K562 (cell line): ENCODE results near the gene OXSR1. TPM values are rescaled to one million over a fixed set of nuclear protein-coding genes. Genes with fewer than 3 reads are reported as not detected.
A peak's percentile ranks its signal among the peaks of the same experiment; 100 is the strongest.

Experiments used
- ATAC-seq: fragments of 200-7000 bp; cut with Tn5 transposase; 3 replicates; pipeline ENCODE4 v1.9.1; 2020; ENCODE audit warnings: moderate library complexity
- BruUV-seq: library from RNA; stranded (reverse); fragments of 400-500 nt; replicated peaks from 2 replicates; lab custom pipeline; 2021; lab: Mats Ljungman, UMichigan
- CTCF ChIA-PET: fragments of 300-600 bp; formaldehyde crosslinking; extraction: SDS; loops from one replicate; lab custom pipeline; 2021; ENCODE audit warnings: low intra/inter-chr PET ratio; lab: Yijun Ruan, JAX
- POLR2A ChIA-PET: fragments of 300-600, 350-650 bp; sonication (Branson Sonifier 250); formaldehyde crosslinking; extraction: SDS; loops from one replicate; lab custom pipeline; 2021; ENCODE audit warnings: antibody characterized with exemption, inconsistent platforms; lab: Yijun Ruan, JAX
- DNase-seq, 4 experiments: peaks; one replicate each; pipeline versions ENCODE4 v3.0.0 to v3.0.0-alpha.2; 2011 to 2018; ENCODE audit warnings: low spot score in 3 of 4, mixed read lengths in 3 of 4; ENCODE audit errors: extremely low read depth in 1 of 4
- FAIRE-seq: peaks from 2 replicates; lab custom pipeline; 2011; peaks lifted over from hg19 to GRCh38; lab: Jason Lieb, UNC
- H2AFZ ChIP-seq: 2 replicates; pipeline ENCODE4 v1.6.0; 2011; ENCODE audit warnings: low read depth, low read length, control low read depth, inconsistent platforms
- H3K27ac ChIP-seq: fragments of 200-600 bp; 3 replicates; pipeline ENCODE4 v1.8.0; 2011; ENCODE audit warnings: low read depth, mild to moderate bottlenecking, control low read depth, inconsistent platforms, low read length, moderate library complexity, mixed read lengths; ENCODE audit errors: extremely low read depth
- H3K27me3 ChIP-seq, 2 experiments: fragments of 300-600 bp in 1 of 2; 2 replicates in 1 of 2; 3 replicates in 1 of 2; pipeline versions ENCODE4 v1.6.0 to v1.8.0; 2011; ENCODE audit warnings: inconsistent platforms in 2 of 2, low read length in 2 of 2, mild to moderate bottlenecking in 1 of 2, mixed read lengths in 1 of 2, moderate library complexity in 1 of 2; ENCODE audit not compliant: control insufficient read depth in 2 of 2, insufficient read depth in 2 of 2
- H3K36me3 ChIP-seq: fragments of 300-600 bp; 3 replicates; pipeline ENCODE4 v1.8.0; 2011; ENCODE audit warnings: mild to moderate bottlenecking, low read length, inconsistent platforms; ENCODE audit not compliant: control insufficient read depth, insufficient read depth
- H3K4me1 ChIP-seq, 2 experiments: fragments of 200-600 bp in 1 of 2; replicated peaks in 1 of 2; 2 replicates in 1 of 2; 3 replicates in 1 of 2; pipeline versions ENCODE4 v1.5.1 to v1.8.0; 2011; ENCODE audit warnings: inconsistent platforms in 2 of 2, low read length in 2 of 2, mild to moderate bottlenecking in 1 of 2, mixed read lengths in 1 of 2, moderate library complexity in 1 of 2; ENCODE audit not compliant: control insufficient read depth in 2 of 2, insufficient read depth in 2 of 2
- H3K4me2 ChIP-seq: 2 replicates; pipeline ENCODE4 v1.6.1; 2011; ENCODE audit warnings: low read length, control low read depth, inconsistent platforms, mixed read lengths; ENCODE audit not compliant: insufficient read depth
- H3K4me3 ChIP-seq: fragments of 200-600 bp; sonication (generic), shearing (Covaris generic); 2 replicates; pipeline ENCODE4 v1.5.1; 2016; ENCODE audit warnings: control low read depth, inconsistent platforms
- H3K79me2 ChIP-seq: fragments of 200-600 bp; 3 replicates; pipeline ENCODE4 v1.8.0; 2011; ENCODE audit warnings: low read length, inconsistent platforms; ENCODE audit not compliant: control insufficient read depth, insufficient read depth
- H3K9ac ChIP-seq, 2 experiments: 2 replicates each; pipeline versions ENCODE4 v1.6.0 to v1.6.1; 2011; ENCODE audit warnings: low read depth in 2 of 2, low read length in 2 of 2, control low read depth in 1 of 2, inconsistent platforms in 1 of 2, mild to moderate bottlenecking in 1 of 2, mixed read lengths in 1 of 2; ENCODE audit not compliant: insufficient read depth in 1 of 2
- H3K9me1 ChIP-seq: one replicate; pipeline ENCODE4 v1.6.0; 2011; ENCODE audit warnings: inconsistent platforms, mild to moderate bottlenecking, low read length, moderate library complexity; ENCODE audit not compliant: control insufficient read depth, insufficient read depth
- H3K9me3 ChIP-seq: replicated peaks from 2 replicates; pipeline ENCODE4 v1.5.1; 2011; ENCODE audit warnings: low read depth, low read length, inconsistent platforms; ENCODE audit not compliant: control insufficient read depth, insufficient read depth
- H4K20me1 ChIP-seq: replicated peaks from 2 replicates; pipeline ENCODE4 v1.6.1; 2011; ENCODE audit warnings: low read length, inconsistent platforms, mixed read lengths; ENCODE audit not compliant: control insufficient read depth, insufficient read depth
- CAMTA2 ChIP-seq: fragments of 250-450 bp; sonication (Bioruptor Pico); conservative IDR thresholded peaks from 2 replicates; pipeline ENCODE4 v1.5.1; 2022
- CHD4 ChIP-seq: fragments of 200-600 bp; sonication (generic); IDR thresholded peaks from 3 replicates; pipeline ENCODE4 v1.6.1; 2012; ENCODE audit warnings: low read depth, mild to moderate bottlenecking, mixed read lengths, low read length, inconsistent platforms; ENCODE audit not compliant: insufficient read depth, insufficient replicate concordance, poor library complexity, severe bottlenecking
- HDAC2 ChIP-seq: fragments of 450-650 bp; IDR thresholded peaks from 2 replicates; pipeline ENCODE4 v1.6.1; 2016; ENCODE audit warnings: mild to moderate bottlenecking
- MTA2 ChIP-seq: fragments of 450-650 bp; IDR thresholded peaks from 2 replicates; pipeline ENCODE4 v1.6.1; 2016; ENCODE audit warnings: low read depth
- MYNN ChIP-seq, 2 experiments: sonication (generic); formaldehyde crosslinking in 1 of 2; IDR thresholded peaks; 2 replicates each; pipeline versions ENCODE4 v1.5.0 to v1.6.1; 2016 to 2020; ENCODE audit warnings: antibody characterized with exemption in 1 of 2, missing genetic modification reagents in 1 of 2
- NFYB ChIP-seq: IDR thresholded peaks from 2 replicates; pipeline ENCODE4 v1.6.1; 2011; ENCODE audit warnings: mild to moderate bottlenecking, moderate library complexity; ENCODE audit not compliant: insufficient read length; ENCODE audit errors: extremely low read depth
- SOX6 ChIP-seq: fragments of 450-650 bp; IDR thresholded peaks from 2 replicates; pipeline ENCODE4 v1.6.1; 2014; ENCODE audit warnings: mild to moderate bottlenecking
- ZNF23 ChIP-seq: fragments of 250-450 bp; sonication (Bioruptor Pico); IDR thresholded peaks from 2 replicates; pipeline ENCODE4 v1.4.0; 2020; ENCODE audit warnings: mild to moderate bottlenecking
- ZNF41 ChIP-seq: fragments of 250-450 bp; sonication (Bioruptor Pico); conservative IDR thresholded peaks from 2 replicates; pipeline ENCODE4 v1.4.0; 2020; ENCODE audit warnings: mild to moderate bottlenecking
- ZNF717 ChIP-seq: fragments of 250-450 bp; sonication (Bioruptor Pico); IDR thresholded peaks from 2 replicates; pipeline ENCODE4 v1.5.0; 2021
- ZNF766 ChIP-seq: fragments of 200-800 bp; sonication (Bioruptor generic); conservative IDR thresholded peaks from 2 replicates; pipeline ENCODE4 v1.6.1; 2016; ENCODE audit warnings: missing genetic modification characterization, missing compliant biosample characterization
- WGBS: fragments of 100-300 bp; shearing (Covaris generic); methylation state at CpG from one replicate; pipeline ENCODE4 v1.1.6; 2016; ENCODE audit warnings: low coverage, mixed read lengths; ENCODE audit not compliant: insufficient coverage; ENCODE audit errors: missing lambda C conversion rate; 5-methylcytosine and 5-hydroxymethylcytosine counted together
- in situ Hi-C: fragments of 300-500 bp; cut with MboI; formaldehyde crosslinking; loops from 4 replicates; pipeline ENCODE4 v1.15.0; 2018; ENCODE audit warnings: inconsistent platforms, mixed read lengths
- intact Hi-C: fragments of 100-400 bp; cut with micrococcal nuclease; formaldehyde crosslinking; loops from 2 replicates; pipeline ENCODE4 v1.14.2; 2022
- polyA plus RNA-seq, 8 experiments: library from polyadenylated mRNA; depleted of rRNA in 4 of 8; stranded (reverse) in 5 of 8; unstranded in 3 of 8; fragments of >200 nt; fragmentation: Nextera tagmentation in 2 of 8; fragmentation: Illumina TruSeq in 1 of 8; extraction: Ambion mirVana in 2 of 8; extraction: Trizol in 1 of 8; gene quantifications; 2 replicates each; pipeline versions ENCODE4 v1.2.1 to v1.2.3, GENCODE V29; 2011 to 2014; ENCODE audit warnings: inconsistent platforms in 1 of 8, missing spikeins in 1 of 8
- total RNA-seq, 7 experiments: library from RNA; depleted of rRNA in 6 of 7; stranded (reverse); fragments of >200 nt in 6 of 7; fragmentation: Illumina TruSeq in 2 of 7; extraction: Trizol in 2 of 7; gene quantifications; 2 replicates each; pipeline versions ENCODE4 v1.2.1 to v1.2.3, GENCODE V29; 2011 to 2021; ENCODE audit warnings: low replicate concordance in 1 of 7
- TF ChIP-seq, protein P1 (sequence below): fragments of 250-450 bp; sonication (Bioruptor Pico); IDR thresholded peaks from 2 replicates; pipeline ENCODE4 v1.4.0; 2020; ENCODE audit warnings: mild to moderate bottlenecking, moderate library complexity
- TF ChIP-seq, protein P2 (sequence below): fragments of 200-400 bp; formaldehyde crosslinking; IDR thresholded peaks from 2 replicates; pipeline ENCODE4 v1.6.1; 2017; ENCODE audit warnings: mild to moderate bottlenecking, low read depth, low read length, moderate library complexity
- TF ChIP-seq, protein P3 (sequence below): fragments of 450-650 bp; conservative IDR thresholded peaks from 2 replicates; pipeline ENCODE4 v1.6.1; 2016; ENCODE audit warnings: missing genetic modification characterization, low read depth, mild to moderate bottlenecking, missing compliant biosample characterization, moderate library complexity

The OXSR1 gene
- total and polyA plus RNA-seq, 9 of the 15 experiments (the other 6 are each of a cell fraction or from before 2014, with no cell fraction given) = 15.7 to 87.6 (median 48.7) TPM

DNA sequence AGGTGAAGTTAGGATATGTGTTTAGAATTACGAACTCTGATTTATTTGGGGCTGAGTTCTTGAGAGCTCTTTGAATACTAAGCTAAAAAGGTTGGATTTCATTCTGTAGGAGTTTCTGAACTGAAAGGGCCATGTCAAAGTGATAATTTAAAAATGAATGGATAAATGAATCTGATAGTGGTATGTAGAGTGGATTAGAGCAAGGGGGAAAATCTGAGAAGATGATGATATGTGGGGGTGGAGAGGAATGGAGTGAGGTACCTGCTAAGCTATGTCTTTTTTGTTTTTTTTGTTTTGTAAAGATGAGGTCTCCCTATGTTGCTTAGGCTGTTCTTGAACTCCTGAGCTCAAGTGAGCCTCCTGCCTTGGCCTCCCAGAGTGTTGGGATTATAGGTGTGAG, 55.7 kb downstream of the OXSR1 start (continued):
- TF ChIP-seq, protein P1, sequence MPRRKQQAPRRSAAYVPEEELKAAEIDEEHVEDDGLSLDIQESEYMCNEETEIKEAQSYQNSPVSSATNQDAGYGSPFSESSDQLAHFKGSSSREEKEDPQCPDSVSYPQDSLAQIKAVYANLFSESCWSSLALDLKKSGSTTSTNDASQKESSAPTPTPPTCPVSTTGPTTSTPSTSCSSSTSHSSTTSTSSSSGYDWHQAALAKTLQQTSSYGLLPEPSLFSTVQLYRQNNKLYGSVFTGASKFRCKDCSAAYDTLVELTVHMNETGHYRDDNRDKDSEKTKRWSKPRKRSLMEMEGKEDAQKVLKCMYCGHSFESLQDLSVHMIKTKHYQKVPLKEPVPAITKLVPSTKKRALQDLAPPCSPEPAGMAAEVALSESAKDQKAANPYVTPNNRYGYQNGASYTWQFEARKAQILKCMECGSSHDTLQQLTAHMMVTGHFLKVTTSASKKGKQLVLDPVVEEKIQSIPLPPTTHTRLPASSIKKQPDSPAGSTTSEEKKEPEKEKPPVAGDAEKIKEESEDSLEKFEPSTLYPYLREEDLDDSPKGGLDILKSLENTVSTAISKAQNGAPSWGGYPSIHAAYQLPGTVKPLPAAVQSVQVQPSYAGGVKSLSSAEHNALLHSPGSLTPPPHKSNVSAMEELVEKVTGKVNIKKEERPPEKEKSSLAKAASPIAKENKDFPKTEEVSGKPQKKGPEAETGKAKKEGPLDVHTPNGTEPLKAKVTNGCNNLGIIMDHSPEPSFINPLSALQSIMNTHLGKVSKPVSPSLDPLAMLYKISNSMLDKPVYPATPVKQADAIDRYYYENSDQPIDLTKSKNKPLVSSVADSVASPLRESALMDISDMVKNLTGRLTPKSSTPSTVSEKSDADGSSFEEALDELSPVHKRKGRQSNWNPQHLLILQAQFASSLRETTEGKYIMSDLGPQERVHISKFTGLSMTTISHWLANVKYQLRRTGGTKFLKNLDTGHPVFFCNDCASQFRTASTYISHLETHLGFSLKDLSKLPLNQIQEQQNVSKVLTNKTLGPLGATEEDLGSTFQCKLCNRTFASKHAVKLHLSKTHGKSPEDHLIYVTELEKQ = no peak
- TF ChIP-seq CHD4 (no peak), HDAC2 (no peak)

DNA sequence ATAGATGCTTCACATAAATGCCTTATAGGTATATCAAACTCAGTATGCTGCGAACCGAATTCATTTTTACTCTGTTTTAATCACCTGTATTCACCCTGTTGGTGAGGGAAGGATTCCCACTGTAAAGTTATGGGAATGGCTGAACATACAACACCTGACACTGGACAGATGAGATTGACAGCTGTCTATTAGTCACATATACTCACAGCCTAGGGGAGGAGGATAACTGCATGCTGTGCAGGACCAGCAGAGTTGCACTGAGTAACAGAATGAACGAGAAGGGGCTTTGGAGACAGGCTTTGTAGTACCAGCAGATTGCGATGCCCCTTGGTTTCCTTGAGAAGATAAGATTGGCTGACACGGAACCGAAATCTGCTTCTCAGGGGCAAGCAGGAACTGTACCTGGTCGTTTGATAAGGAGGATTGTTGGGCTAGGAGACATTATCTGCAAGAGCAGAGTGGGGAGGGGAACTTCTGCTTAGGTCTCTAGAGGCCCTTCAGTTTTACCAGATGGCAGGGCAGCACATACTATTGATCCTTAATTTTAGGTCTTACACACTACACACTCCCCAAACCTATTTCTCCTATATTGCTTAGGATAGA, 56.8 kb downstream of the OXSR1 start:
- H3K9me3 ChIP-seq = no peaks in the 10 kb centered on the region
- no TSS peak for BruUV-seq
- DNase-seq (peak; percentile 32 to 76 (median 60)), FAIRE-seq (peak; percentile 78), ATAC-seq (peak; percentile 90)
- H4K20me1 ChIP-seq = peaks cover 8% of the 10 kb centered on the region
- no peak overlapping the region for H3K27ac ChIP-seq
- peaks cover 7% of the 10 kb centered on the region; the same call in 1 of the 3 replicates for H3K79me2 ChIP-seq
- peak overlapping the region; percentile 40 for H3K4me2 ChIP-seq
- POLR2A ChIA-PET = interaction anchor here (0.6 to 2.2 kb wide), 3 partner anchors 10 to 69 kb away, joined by 3 to 6 read pairs (median 3); no protein-coding TSS in a partner anchor
- 22% methylated on average over 7 of the region's 7 CpGs for WGBS
- H3K9ac ChIP-seq = peak overlapping the region in 1 of 2 experiments; percentile 41; a peak in 2 of 4 replicates
- H3K4me1 ChIP-seq = peaks cover 4 to 8% of the 10 kb centered on the region in 2 experiments; a peak in 4 of 5 replicates
- intact Hi-C loops (loop anchor here (10.0 kb wide), 1 partner anchor 87 kb away; the partner anchor contains the start of genes ACAA1 and MYD88), in situ Hi-C loops (no loop called here)
- H3K9me1 ChIP-seq = peaks cover 2% of the 10 kb centered on the region
- CTCF ChIA-PET = no interaction called here
- H3K4me3 ChIP-seq = no peak overlapping the region
- H3K36me3 ChIP-seq = peaks cover 56% of the 10 kb centered on the region
- no peak overlapping the region for H2AFZ ChIP-seq
- H3K27me3 ChIP-seq = no peaks in the 10 kb centered on the region
- TF ChIP-seq MTA2 (peak; percentile 59), ZNF41 (CRISPR knock-in tag) (no peak), MYNN (IDR thresholded peaks at IDR 0.05) (0 out of 2 replicates have a peak, but pooled peaks have one; percentile 58), MYNN (CRISPR knock-in tag; IDR thresholded peaks at IDR 0.05) (no peak), ZNF717 (no peak), NFYB (no peak), SOX6 (peak; percentile 52; the same call in 1 of the 2 replicates), CAMTA2 (CRISPR knock-in tag) (no peak), ZNF23 (no peak), ZNF766 (CRISPR knock-in tag) (no peak)
- TF ChIP-seq, protein P2, sequence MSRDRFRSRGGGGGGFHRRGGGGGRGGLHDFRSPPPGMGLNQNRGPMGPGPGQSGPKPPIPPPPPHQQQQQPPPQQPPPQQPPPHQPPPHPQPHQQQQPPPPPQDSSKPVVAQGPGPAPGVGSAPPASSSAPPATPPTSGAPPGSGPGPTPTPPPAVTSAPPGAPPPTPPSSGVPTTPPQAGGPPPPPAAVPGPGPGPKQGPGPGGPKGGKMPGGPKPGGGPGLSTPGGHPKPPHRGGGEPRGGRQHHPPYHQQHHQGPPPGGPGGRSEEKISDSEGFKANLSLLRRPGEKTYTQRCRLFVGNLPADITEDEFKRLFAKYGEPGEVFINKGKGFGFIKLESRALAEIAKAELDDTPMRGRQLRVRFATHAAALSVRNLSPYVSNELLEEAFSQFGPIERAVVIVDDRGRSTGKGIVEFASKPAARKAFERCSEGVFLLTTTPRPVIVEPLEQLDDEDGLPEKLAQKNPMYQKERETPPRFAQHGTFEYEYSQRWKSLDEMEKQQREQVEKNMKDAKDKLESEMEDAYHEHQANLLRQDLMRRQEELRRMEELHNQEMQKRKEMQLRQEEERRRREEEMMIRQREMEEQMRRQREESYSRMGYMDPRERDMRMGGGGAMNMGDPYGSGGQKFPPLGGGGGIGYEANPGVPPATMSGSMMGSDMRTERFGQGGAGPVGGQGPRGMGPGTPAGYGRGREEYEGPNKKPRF = no peak
- TF ChIP-seq, protein P3, sequence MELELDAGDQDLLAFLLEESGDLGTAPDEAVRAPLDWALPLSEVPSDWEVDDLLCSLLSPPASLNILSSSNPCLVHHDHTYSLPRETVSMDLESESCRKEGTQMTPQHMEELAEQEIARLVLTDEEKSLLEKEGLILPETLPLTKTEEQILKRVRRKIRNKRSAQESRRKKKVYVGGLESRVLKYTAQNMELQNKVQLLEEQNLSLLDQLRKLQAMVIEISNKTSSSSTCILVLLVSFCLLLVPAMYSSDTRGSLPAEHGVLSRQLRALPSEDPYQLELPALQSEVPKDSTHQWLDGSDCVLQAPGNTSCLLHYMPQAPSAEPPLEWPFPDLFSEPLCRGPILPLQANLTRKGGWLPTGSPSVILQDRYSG (tag) = no peak
